T-helper 1 cell treated with Interleukin-12 subunit alpha and Interleukin-12 subunit beta and Interleukin-4 antibody, amounts not matched to agents 30 μg/mL and 1 μg/mL, for 36 hours (primary cell): Measurements from ENCODE around the gene C2orf69.

Experiments
- H3K27ac Mint-ChIP-seq: one replicate; pipeline ENCODE4 v1.8.0; 2021; ENCODE audit warnings: mild to moderate bottlenecking, mixed read lengths
- H3K27me3 Mint-ChIP-seq: one replicate; pipeline ENCODE4 v1.8.0; 2021; ENCODE audit warnings: low read depth, mixed read lengths
- H3K36me3 Mint-ChIP-seq: one replicate; pipeline ENCODE4 v1.8.0; 2021; ENCODE audit warnings: low read depth, mixed read lengths
- H3K4me1 Mint-ChIP-seq: one replicate; pipeline ENCODE4 v1.8.0; 2021; ENCODE audit warnings: low read depth, mixed read lengths
- H3K4me3 Mint-ChIP-seq: one replicate; pipeline ENCODE4 v1.8.0; 2021; ENCODE audit warnings: mild to moderate bottlenecking, moderate library complexity, mixed read lengths
- H3K9me3 Mint-ChIP-seq: one replicate; pipeline ENCODE4 v1.8.0; 2021; ENCODE audit warnings: mixed read lengths

The C2orf69 gene

GRCh38 chr2:199966976-199967375 lies 55.9 kb downstream of the C2orf69 start:
- peaks cover 29% of the 10 kb centered on the region for H3K36me3 Mint-ChIP-seq
- H3K27ac Mint-ChIP-seq = no peak overlapping the region
- no peaks in the 10 kb centered on the region for H3K9me3 Mint-ChIP-seq
- peaks cover 6% of the 10 kb centered on the region for H3K4me1 Mint-ChIP-seq
- no peaks in the 10 kb centered on the region for H3K27me3 Mint-ChIP-seq
- no peak overlapping the region for H3K4me3 Mint-ChIP-seq

DNA sequence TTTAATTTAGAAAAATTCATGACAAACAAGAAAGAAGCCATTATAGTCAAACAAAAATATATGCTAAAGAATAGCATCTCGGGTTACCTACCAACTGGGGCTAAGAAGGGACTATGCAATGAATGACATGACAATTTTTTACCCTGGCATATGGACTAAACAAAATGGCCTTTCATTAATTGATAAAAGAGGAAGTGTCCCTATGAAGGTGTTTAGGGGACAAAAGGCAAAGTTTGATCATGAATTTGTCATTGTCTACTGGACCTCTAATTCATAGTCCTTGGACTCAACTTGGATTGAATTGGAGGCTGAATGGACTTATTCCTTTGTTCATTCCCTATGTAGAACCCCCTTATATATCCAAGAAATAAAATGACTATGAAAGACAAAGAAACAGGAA lies 57.0 kb downstream of the C2orf69 start:
- Mint-ChIP-seq H3K9me3 (no peaks in the 10 kb centered on the region), H3K4me3 (no peak overlapping the region), H3K4me1 (no peaks in the 10 kb centered on the region), H3K27ac (no peak overlapping the region), H3K36me3 (peaks cover 24% of the 10 kb centered on the region), H3K27me3 (no peaks in the 10 kb centered on the region)

DNA sequence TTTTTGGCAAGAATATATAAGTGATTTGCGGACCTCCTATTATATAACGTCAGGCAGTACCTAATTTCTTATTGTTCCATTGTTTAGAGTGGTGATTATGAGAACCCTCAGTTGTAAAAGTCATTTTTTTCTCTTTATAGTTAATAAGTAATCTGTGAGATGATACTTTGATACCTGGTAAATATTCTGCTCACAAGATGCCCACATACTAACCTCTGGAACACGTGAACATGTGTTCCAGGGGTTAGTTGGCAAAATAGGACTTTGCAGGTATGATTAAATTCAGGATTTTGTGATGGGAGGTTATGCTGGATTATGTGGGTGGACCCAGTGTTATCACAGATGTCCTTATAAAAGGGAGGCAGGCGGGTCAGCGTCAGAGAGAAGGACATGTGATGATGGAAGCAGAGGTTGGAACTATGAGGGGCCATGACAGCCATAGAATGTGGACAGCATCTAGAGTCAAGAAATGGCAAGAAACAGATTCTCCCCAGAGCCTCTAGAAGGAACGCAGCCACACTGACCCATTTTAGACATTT lies 61.1 kb downstream of the C2orf69 start:
- Mint-ChIP-seq H3K27me3 (no peaks in the 10 kb centered on the region), H3K4me3 (no peak overlapping the region), H3K27ac (no peak overlapping the region), H3K36me3 (peaks cover 18% of the 10 kb centered on the region), H3K9me3 (peaks cover 5% of the 10 kb centered on the region), H3K4me1 (peaks cover 3% of the 10 kb centered on the region)

- Mint-ChIP-seq H3K9me3 (peaks cover 5% of the 10 kb centered on the region), H3K27ac (no peak overlapping the region), H3K27me3 (no peaks in the 10 kb centered on the region), H3K4me3 (no peak overlapping the region), H3K4me1 (peaks cover 14% of the 10 kb centered on the region), H3K36me3 (peaks cover 9% of the 10 kb centered on the region)
Observed at GRCh38 chr2:199973703-199974102, 62.6 kb downstream of the C2orf69 start.

DNA sequence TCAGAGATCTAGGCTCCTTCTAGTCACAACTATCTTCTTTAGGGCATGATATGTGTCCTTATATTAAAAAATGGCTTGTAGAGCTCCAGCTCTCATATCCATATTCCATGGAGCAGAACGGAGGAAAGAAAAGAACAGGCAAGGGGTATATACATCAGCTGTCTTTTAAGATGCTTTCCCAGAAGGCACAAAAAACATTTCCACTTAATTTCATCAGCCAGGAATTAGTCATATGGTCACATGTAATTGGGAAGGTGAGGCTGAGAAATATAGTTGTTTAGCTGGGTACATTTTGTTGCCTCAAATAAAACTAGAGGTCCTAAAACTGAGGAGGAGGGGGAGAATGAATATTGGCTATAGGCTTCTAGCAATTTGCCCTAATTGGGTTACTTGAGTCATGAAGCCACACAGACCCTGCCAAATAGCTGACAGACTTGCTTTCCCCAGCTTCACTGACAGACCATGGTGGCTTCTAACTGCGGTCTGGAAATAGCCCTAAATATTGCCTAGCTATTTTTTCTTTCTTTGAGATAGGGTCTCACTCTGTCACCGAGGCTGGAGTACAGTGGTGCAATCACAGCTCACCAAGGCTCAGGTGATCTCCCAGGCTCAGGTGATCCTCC lies 64.3 kb downstream of the C2orf69 start:
- H3K27me3 Mint-ChIP-seq = no peaks in the 10 kb centered on the region
- no peak overlapping the region for H3K27ac Mint-ChIP-seq
- H3K36me3 Mint-ChIP-seq = peaks cover 9% of the 10 kb centered on the region
- peaks cover 5% of the 10 kb centered on the region for H3K9me3 Mint-ChIP-seq
- H3K4me1 Mint-ChIP-seq = peaks cover 25% of the 10 kb centered on the region
- H3K4me3 Mint-ChIP-seq = no peak overlapping the region
